KOPT-K1 (cell line): ENCODE data around the gene GGN.
"Not testable (repeated sequence)": the region's sequence is repeated elsewhere in the genome, so short reads cannot be mapped to it uniquely, and the experiment has no call there.

Source experiments
- H3K27ac ChIP-seq: fragments of 200-600 bp; sonication (generic); 2 replicates; pipeline ENCODE4 v1.5.1; 2016; ENCODE audit warnings: antibody characterized with exemption, mild to moderate bottlenecking, low read depth, low read length; ENCODE audit not compliant: poor library complexity, severe bottlenecking
- H3K36me3 ChIP-seq: fragments of 200-600 bp; sonication (generic); 2 replicates; pipeline ENCODE4 v1.5.1; 2017; ENCODE audit warnings: antibody characterized with exemption, mild to moderate bottlenecking, low read length, moderate library complexity; ENCODE audit not compliant: insufficient read depth
- H3K9me3 ChIP-seq: fragments of 200-600 bp; sonication (generic); 2 replicates; pipeline ENCODE4 v1.5.1; 2017; ENCODE audit warnings: antibody characterized with exemption, low read length, mild to moderate bottlenecking; ENCODE audit not compliant: insufficient read depth, poor library complexity, severe bottlenecking

GGN gene

GRCh38 chr19:38417544-38418506, 30.0 kb upstream of the GGN start:
- no peak overlapping the region for H3K27ac ChIP-seq
- H3K9me3 ChIP-seq, result no peaks in the 10 kb centered on the region
- H3K36me3 ChIP-seq, result no peaks in the 10 kb centered on the region

DNA sequence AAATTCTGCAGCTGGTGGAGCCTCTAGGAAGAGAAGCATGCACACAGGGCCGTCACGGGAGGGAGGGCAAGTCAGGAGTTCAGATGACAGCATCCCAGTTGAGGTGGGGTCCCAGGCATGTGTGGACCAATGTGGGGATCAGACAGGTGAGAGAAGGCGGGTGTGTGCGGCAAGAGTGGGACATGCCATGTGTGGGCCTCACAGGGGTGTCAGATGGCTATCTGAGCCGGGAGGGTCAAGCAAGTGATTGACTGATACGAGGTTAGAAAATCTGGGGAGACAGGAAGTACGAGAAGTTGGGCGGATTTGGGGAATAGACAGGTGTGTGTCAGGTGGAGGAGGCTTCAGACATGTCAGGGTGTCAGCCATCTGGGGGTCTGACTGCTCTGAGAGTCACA, 29.3 kb upstream of the GGN start:
- H3K27ac ChIP-seq, result no peak overlapping the region
- H3K9me3 ChIP-seq, result no peaks in the 10 kb centered on the region
- no peaks in the 10 kb centered on the region for H3K36me3 ChIP-seq

DNA sequence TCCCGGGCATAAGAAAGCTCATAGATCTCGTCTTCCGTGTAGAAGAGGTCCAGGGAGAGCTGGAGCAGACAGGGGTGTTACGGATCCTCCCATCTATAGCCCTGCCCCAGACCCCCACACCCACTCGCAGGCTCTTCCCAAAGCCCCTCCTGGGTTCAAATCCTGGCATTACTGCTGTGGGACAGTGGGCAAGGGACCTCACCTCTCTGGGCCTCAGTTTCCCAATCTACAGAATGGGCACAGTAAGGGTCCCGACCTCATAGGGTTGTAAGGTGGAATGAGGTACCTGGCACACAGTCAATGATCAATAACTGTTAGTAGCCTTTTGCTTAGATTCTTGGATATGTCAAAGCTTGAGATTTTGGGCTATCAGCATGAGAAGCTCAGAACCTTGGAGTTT, 25.6 kb upstream of the GGN start:
- Histone ChIP-seq H3K27ac (no peak overlapping the region), H3K9me3 (no peaks in the 10 kb centered on the region), H3K36me3 (no peaks in the 10 kb centered on the region)

- Histone ChIP-seq H3K27ac (no peak overlapping the region), H3K9me3 (no peaks in the 10 kb centered on the region), H3K36me3 (no peaks in the 10 kb centered on the region)
These were observed 25.1 kb upstream of the GGN start for GRCh38 chr19:38412961-38413360.

DNA sequence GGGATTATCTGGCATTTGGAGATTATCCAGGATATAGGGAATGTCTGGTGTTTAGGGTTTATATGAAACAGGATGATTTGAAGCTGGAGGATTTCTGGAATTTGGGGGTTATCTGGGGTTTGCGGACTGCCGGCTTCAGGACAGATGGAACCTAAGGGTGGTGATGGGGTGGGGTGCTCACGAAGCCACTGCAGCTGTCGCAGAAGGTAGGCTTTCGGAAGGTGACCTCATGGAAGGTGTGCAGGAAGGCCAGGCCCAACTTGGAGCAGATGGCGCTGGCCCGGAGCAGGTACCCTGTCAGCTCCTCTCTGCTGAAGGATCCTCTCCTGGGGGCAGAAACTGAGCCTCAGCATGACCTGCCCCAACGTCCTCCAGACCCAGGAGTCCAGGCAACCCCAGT, 24.7 kb upstream of the GGN start:
- no peak overlapping the region for H3K27ac ChIP-seq
- no peaks in the 10 kb centered on the region for H3K9me3 ChIP-seq
- no peaks in the 10 kb centered on the region for H3K36me3 ChIP-seq

GRCh38 chr19:38411898-38412297, 24.1 kb upstream of the GGN start:
- not testable (repeated sequence) for H3K27ac ChIP-seq, H3K36me3 ChIP-seq, H3K9me3 ChIP-seq

- no peaks in the 10 kb centered on the region for H3K9me3 ChIP-seq
- no peak overlapping the region for H3K27ac ChIP-seq
- H3K36me3 ChIP-seq, result no peaks in the 10 kb centered on the region
These were observed 23.3 kb upstream of the GGN start for GRCh38 chr19:38411041-38411712.

- not testable (repeated sequence) for H3K9me3 ChIP-seq, H3K36me3 ChIP-seq, H3K27ac ChIP-seq
These were observed 22.6 kb upstream of the GGN start for GRCh38 chr19:38410407-38410806.

DNA sequence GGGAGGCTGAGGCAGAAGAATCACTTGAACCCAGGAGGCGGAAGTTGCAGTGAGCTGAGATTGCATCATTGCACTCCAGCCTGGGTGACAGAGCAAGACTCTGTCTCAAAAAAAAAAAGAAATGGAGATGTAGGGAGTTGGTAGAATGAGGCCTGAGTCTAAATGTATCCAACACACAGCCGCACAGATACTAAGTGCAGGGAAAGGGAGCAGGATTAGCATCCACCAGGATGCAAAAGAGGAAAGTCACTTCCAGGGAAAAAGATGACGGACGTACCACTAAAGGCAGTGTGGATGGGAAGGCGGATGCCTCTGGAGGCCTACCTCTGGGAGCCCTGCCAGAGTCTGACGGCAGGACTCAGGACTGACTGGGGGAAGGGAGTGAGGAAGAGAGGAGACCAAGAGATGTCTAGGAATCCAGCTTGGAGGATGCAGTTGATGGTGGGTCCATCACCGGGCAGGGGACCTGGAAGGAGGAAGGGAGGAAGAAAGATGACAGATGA, 21.8 kb upstream of the GGN start:
- H3K9me3 ChIP-seq, result no peaks in the 10 kb centered on the region
- no peaks in the 10 kb centered on the region for H3K36me3 ChIP-seq
- H3K27ac ChIP-seq, result no peak overlapping the region

DNA sequence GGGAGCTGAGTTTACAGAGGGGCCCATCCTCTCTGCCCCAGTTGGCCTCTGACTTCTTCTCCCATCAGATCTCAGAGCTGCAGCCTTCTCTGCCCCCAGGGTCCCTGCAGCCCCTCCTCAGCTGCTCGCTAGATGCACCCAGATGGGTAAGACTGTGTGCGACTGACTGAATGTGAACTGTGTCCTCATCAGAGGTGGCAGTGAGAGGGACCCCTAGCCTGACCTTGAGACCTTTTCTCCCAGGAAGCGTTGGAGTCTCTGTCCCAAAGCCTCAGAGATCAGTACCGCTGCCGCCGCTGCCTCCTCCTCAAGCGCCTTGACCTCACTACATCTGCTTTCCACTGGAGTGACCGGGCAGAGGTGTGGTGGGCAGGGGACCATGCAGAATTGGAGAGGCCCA, 17.4 kb upstream of the GGN start:
- no peaks in the 10 kb centered on the region for H3K9me3 ChIP-seq
- H3K27ac ChIP-seq, result no peak overlapping the region
- H3K36me3 ChIP-seq, result no peaks in the 10 kb centered on the region

- no peaks in the 10 kb centered on the region for H3K36me3 ChIP-seq
- no peaks in the 10 kb centered on the region for H3K9me3 ChIP-seq
- H3K27ac ChIP-seq, result no peak overlapping the region
These were observed 17.0 kb upstream of the GGN start for GRCh38 chr19:38404858-38405257.

- H3K36me3 ChIP-seq, result no peaks in the 10 kb centered on the region
- no peaks in the 10 kb centered on the region for H3K9me3 ChIP-seq
- H3K27ac ChIP-seq, result peak within 1 kb of the TSS; percentile 49
These were observed 15.3 kb upstream of the GGN start, which contains the start of gene FAM98C for GRCh38 chr19:38402967-38403674. FAM98C (plus strand) TSS chr19:38403093; CDS start chr19:38403154, 61 bp downstream.

DNA sequence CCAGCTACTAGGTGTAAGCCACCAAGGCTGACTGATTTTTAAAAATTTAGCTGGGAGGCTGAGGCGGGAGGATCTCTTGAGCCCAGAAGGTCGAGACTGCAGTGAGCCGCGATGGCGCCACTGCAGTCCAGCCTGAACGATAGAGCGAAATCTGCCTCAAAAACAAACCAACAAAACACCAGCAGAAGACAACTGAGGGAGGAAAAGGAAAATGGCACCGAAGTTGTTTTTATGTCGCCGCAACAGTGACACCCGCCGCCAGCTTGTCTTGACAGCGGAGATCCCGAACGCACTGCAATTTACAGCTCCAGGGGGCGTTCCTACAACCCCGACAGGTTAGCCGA, 14.8 kb upstream of the GGN start:
- no peaks in the 10 kb centered on the region for H3K36me3 ChIP-seq
- H3K9me3 ChIP-seq, result no peaks in the 10 kb centered on the region
- no peak overlapping the region for H3K27ac ChIP-seq

DNA sequence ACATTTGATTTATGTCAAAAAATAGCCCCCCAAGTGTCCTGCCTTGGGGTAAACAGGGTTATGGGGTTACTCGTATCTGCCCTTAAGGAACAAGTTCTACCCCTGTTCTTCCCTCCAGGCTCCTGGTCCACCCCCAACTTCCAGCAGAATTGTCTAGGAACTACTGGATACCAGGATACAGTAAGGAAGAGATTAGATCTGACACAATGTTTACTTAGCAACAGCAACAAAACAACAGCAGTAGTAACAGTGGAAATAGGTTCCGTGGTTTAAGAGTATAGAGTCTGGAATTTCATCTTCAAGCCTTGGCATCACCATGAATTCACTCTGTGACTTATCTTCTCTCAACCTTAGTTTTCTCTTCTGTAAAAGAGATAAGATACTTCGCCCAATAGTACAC, 13.3 kb upstream of the GGN start:
- Histone ChIP-seq H3K9me3 (no peaks in the 10 kb centered on the region), H3K36me3 (no peaks in the 10 kb centered on the region), H3K27ac (no peak overlapping the region)

DNA sequence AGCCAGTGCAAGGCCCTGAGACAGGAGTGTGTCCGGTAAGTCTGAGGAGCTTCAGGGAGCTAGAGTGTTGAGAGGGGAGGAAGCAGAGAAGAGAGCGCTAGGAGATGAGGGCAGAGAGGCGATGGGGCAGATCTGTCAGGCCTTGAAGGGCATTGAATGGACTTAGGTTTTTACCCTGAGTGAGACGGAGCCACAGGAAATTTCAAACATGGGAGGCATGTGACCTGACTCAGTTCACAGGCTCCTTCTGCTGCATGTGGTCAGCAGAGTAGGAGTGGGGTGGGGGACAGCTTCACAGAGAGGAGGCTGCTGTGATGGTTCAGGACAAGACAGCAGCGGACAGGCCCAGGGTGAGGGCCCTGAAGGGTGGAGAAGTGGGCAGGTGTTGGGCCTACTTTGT, 12.5 kb upstream of the GGN start:
- no peaks in the 10 kb centered on the region for H3K36me3 ChIP-seq
- no peaks in the 10 kb centered on the region for H3K9me3 ChIP-seq
- no peak overlapping the region for H3K27ac ChIP-seq
